HCT116 (cell line): ENCODE measurements around the gene AK5. TPM values are rescaled to one million over a fixed set of nuclear protein-coding genes. Genes with fewer than 3 reads are reported as not detected.

ENCODE experiments used
- ATAC-seq: fragments of 200-7000 bp; cut with Tn5 transposase; 2 replicates; pipeline ENCODE4 v1.9.1; 2020; ENCODE audit warnings: mild to moderate bottlenecking, moderate library complexity
- BruUV-seq: library from RNA; stranded (reverse); fragments of 400-500 nt; replicated peaks from 2 replicates; lab custom pipeline; 2021; lab: Mats Ljungman, UMichigan
- CTCF ChIA-PET: fragments of 300-600 bp; sonication (Branson Sonifier 250); formaldehyde crosslinking; loops from one replicate; lab custom pipeline; 2021; ENCODE audit warnings: antibody characterized with exemption; lab: Charles Lee
- POLR2A ChIA-PET: fragments of 300-600, 350-600 bp; sonication (Branson Sonifier 250); formaldehyde crosslinking; loops from one replicate; lab custom pipeline; 2021; ENCODE audit warnings: antibody characterized with exemption; lab: Charles Lee
- RAD21 ChIA-PET, 2 experiments: fragments of 300-600 bp; sonication (Branson Sonifier 250); formaldehyde crosslinking; loops; one replicate each; lab custom pipeline; 2023; ENCODE audit warnings: low total read pairs in 2 of 2; ENCODE audit not compliant: uncharacterized antibody in 2 of 2, unreplicated experiment in 2 of 2, low non-redundant PET in 1 of 2; lab: Charles Lee
- DNase-seq: peaks from one replicate; pipeline ENCODE4 v3.0.0-alpha.2; 2010; ENCODE audit warnings: low read depth, low spot score
- H2AFZ ChIP-seq: fragments of 200-600 bp; shearing (Covaris generic), sonication (generic); 2 replicates; pipeline ENCODE4 v1.6.1; 2017; ENCODE audit warnings: low read depth, mixed run types, mixed read lengths, antibody characterized with exemption, low read length; ENCODE audit not compliant: poor library complexity, severe bottlenecking
- H3K27ac ChIP-seq: 2 replicates; pipeline ENCODE4 v1.5.1; 2012; ENCODE audit warnings: low read depth, low read length
- H3K27me3 ChIP-seq: fragments of 200-600 bp; sonication (generic); 2 replicates; pipeline ENCODE4 v1.6.1; 2016; ENCODE audit warnings: mixed run types, low read length, mixed read lengths; ENCODE audit not compliant: insufficient read depth
- H3K36me3 ChIP-seq, 2 experiments: fragments of 200-500 bp in 1 of 2; fragments of 200-600 bp in 1 of 2; sonication (Bioruptor generic) in 1 of 2; sonication (generic) in 1 of 2; 2 replicates each; pipeline versions ENCODE4 v1.5.1 to v1.6.1; 2014 to 2016; ENCODE audit warnings: low read length in 2 of 2, inconsistent platforms in 1 of 2, mixed read lengths in 1 of 2, mixed run types in 1 of 2; ENCODE audit not compliant: insufficient read depth in 2 of 2, control insufficient read depth in 1 of 2
- H3K4me1 ChIP-seq, 2 experiments: fragments of 200-600 bp in 1 of 2; sonication (generic) in 1 of 2; 2 replicates each; pipeline versions ENCODE4 v1.5.1 to v1.6.1; 2012 to 2017; ENCODE audit warnings: low read length in 2 of 2, inconsistent platforms in 1 of 2, mild to moderate bottlenecking in 1 of 2, mixed read lengths in 1 of 2, mixed run types in 1 of 2, moderate library complexity in 1 of 2; ENCODE audit not compliant: insufficient read depth in 2 of 2, control insufficient read depth in 1 of 2
- H3K4me2 ChIP-seq: fragments of 200-600 bp; sonication (generic); 2 replicates; pipeline ENCODE4 v1.6.1; 2017; ENCODE audit warnings: mixed run types, low read length, mixed read lengths
- H3K4me3 ChIP-seq, 2 experiments: fragments of 200-600 bp in 1 of 2; sonication (generic) in 1 of 2; replicated peaks in 1 of 2; 2 replicates each; pipeline ENCODE4 v1.5.1; 2011 to 2016; ENCODE audit warnings: low read length in 2 of 2, control low read depth in 1 of 2, low read depth in 1 of 2, mild to moderate bottlenecking in 1 of 2, mixed read lengths in 1 of 2, mixed run types in 1 of 2
- H3K79me2 ChIP-seq: fragments of 200-600 bp; sonication (generic); 2 replicates; pipeline ENCODE4 v1.6.1; 2017; ENCODE audit warnings: mild to moderate bottlenecking, mixed run types, low read length, moderate library complexity, mixed read lengths; ENCODE audit not compliant: insufficient read depth
- H3K9ac ChIP-seq: fragments of 200-600 bp; sonication (generic); 2 replicates; pipeline ENCODE4 v1.6.1; 2016; ENCODE audit warnings: low read length, mixed read lengths
- H3K9me2 ChIP-seq: fragments of 200-600 bp; sonication (generic), shearing (Covaris generic); 2 replicates; pipeline ENCODE4 v1.6.1; 2017; ENCODE audit warnings: mixed run types, mild to moderate bottlenecking, moderate library complexity; ENCODE audit not compliant: insufficient read depth
- H3K9me3 ChIP-seq, 2 experiments: fragments of 200-500 bp in 1 of 2; fragments of 200-600 bp in 1 of 2; sonication (Bioruptor generic) in 1 of 2; sonication (generic) in 1 of 2; 2 replicates each; pipeline ENCODE4 v1.6.1; 2014 to 2017; ENCODE audit warnings: low read length in 2 of 2, mixed read lengths in 2 of 2, inconsistent platforms in 1 of 2, low read depth in 1 of 2, mild to moderate bottlenecking in 1 of 2, mixed run types in 1 of 2, moderate library complexity in 1 of 2; ENCODE audit not compliant: control insufficient read depth in 1 of 2, insufficient read depth in 1 of 2
- H4K20me1 ChIP-seq: fragments of 200-600 bp; sonication (generic), shearing (Covaris generic); 2 replicates; pipeline ENCODE4 v1.6.1; 2017; ENCODE audit warnings: mixed run types, mild to moderate bottlenecking, moderate library complexity; ENCODE audit not compliant: insufficient read depth
- CBX3 ChIP-seq: IDR thresholded peaks from 2 replicates; pipeline ENCODE4 v1.6.1; 2012; ENCODE audit warnings: low read depth
- CEBPB ChIP-seq: IDR thresholded peaks from 2 replicates; pipeline ENCODE4 v1.6.1; 2012; ENCODE audit warnings: low read depth
- EGR1 ChIP-seq: IDR thresholded peaks from 2 replicates; pipeline ENCODE4 v1.6.1; 2012; ENCODE audit warnings: low read depth
- JUND ChIP-seq: IDR thresholded peaks from 2 replicates; pipeline ENCODE4 v1.6.1; 2012
- POLR2AphosphoS5 ChIP-seq: IDR thresholded peaks from 2 replicates; pipeline ENCODE4 v1.6.1; 2011; ENCODE audit warnings: mild to moderate bottlenecking, low read depth, low read length, moderate library complexity
- RAD21 ChIP-seq: IDR thresholded peaks from 2 replicates; pipeline ENCODE4 v1.6.1; 2012; ENCODE audit warnings: low read depth, mild to moderate bottlenecking
- SP1 ChIP-seq: IDR thresholded peaks from 2 replicates; pipeline ENCODE4 v1.6.1; 2012; ENCODE audit warnings: low read depth
- YY1 ChIP-seq: IDR thresholded peaks from 2 replicates; pipeline ENCODE4 v1.6.1; 2011; ENCODE audit warnings: low read length, low read depth, moderate library complexity, mild to moderate bottlenecking; ENCODE audit not compliant: insufficient replicate concordance; ENCODE audit errors: extremely low read depth
- ZFX ChIP-seq: fragments of 450-650 bp; IDR thresholded peaks from 2 replicates; pipeline ENCODE4 v1.6.1; 2017
- ZNF274 ChIP-seq: fragments of 200-500 bp; sonication (Bioruptor generic); IDR thresholded peaks from 2 replicates; pipeline ENCODE4 v1.6.1; 2014; ENCODE audit warnings: mild to moderate bottlenecking, low read depth, low read length, inconsistent platforms
- intact Hi-C: fragments of 100-400 bp; cut with micrococcal nuclease; formaldehyde crosslinking; loops from 2 replicates; pipeline ENCODE4 v1.10.0; 2022
- total RNA-seq: library from RNA; stranded (reverse); gene quantifications from one replicate; pipeline ENCODE4 v1.2.1, GENCODE V29; 2021; ENCODE audit not compliant: unreplicated experiment
- TF ChIP-seq, protein P1 (sequence below), 3 experiments: fragments of 200-600 bp in 1 of 3; sonication (generic) in 1 of 3; IDR thresholded peaks in 2 of 3; conservative IDR thresholded peaks in 1 of 3; 2 replicates each; pipeline ENCODE4 v1.5.1; 2012 to 2017; ENCODE audit warnings: low read depth in 2 of 3, low read length in 2 of 3, antibody characterized with exemption in 1 of 3, borderline replicate concordance in 1 of 3, control low read depth in 1 of 3, mild to moderate bottlenecking in 1 of 3, mixed read lengths in 1 of 3, mixed run types in 1 of 3, moderate library complexity in 1 of 3; ENCODE audit not compliant: insufficient read depth in 1 of 3
- TF ChIP-seq, protein P2 (sequence below): IDR thresholded peaks from 2 replicates; pipeline ENCODE4 v1.6.1; 2012
- TF ChIP-seq, protein P3 (sequence below): IDR thresholded peaks from 2 replicates; pipeline ENCODE4 v1.6.1; 2012
- TF ChIP-seq, protein P4 (sequence below): IDR thresholded peaks from 2 replicates; pipeline ENCODE4 v1.6.1; 2012; ENCODE audit warnings: low read depth
- TF ChIP-seq, protein P5 (sequence below): IDR thresholded peaks from 2 replicates; pipeline ENCODE4 v1.6.1; 2011; ENCODE audit warnings: mild to moderate bottlenecking, low read length, moderate library complexity; ENCODE audit not compliant: insufficient replicate concordance; ENCODE audit errors: extremely low read depth

Gene AK5
- total RNA-seq, 1 experiment from 2014 or later, result 0.22 TPM

DNA sequence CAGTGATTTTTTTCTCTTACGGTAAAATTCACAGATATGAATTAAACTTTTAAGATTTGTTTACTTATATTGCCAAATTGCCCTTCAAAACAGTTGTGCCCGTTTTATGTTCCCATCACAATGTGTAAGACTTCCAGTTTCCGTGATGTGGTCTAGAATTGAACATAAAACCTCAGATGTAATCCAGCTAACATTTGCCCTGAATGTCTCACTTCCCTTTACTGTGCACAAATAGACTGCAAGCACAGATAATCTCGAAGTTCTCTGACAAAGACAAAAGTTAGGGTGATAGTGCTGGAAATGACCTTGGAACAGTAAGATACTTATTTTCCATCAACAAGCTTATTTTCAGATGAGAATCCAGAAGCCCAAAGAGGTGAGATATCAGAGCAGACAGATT lies 223.2 kb downstream of the AK5 start (continued):
- TF ChIP-seq, protein P1, sequence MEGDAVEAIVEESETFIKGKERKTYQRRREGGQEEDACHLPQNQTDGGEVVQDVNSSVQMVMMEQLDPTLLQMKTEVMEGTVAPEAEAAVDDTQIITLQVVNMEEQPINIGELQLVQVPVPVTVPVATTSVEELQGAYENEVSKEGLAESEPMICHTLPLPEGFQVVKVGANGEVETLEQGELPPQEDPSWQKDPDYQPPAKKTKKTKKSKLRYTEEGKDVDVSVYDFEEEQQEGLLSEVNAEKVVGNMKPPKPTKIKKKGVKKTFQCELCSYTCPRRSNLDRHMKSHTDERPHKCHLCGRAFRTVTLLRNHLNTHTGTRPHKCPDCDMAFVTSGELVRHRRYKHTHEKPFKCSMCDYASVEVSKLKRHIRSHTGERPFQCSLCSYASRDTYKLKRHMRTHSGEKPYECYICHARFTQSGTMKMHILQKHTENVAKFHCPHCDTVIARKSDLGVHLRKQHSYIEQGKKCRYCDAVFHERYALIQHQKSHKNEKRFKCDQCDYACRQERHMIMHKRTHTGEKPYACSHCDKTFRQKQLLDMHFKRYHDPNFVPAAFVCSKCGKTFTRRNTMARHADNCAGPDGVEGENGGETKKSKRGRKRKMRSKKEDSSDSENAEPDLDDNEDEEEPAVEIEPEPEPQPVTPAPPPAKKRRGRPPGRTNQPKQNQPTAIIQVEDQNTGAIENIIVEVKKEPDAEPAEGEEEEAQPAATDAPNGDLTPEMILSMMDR (IDR thresholded peaks at IDR 0.05 in 2 of 3, conservative IDR thresholded peaks at IDR 0.05 in 1 of 3; ENCODE audit: borderline replicate concordance in 1 of 3, insufficient read depth in 1 of 3, low read depth in 2 of 3, low read length in 2 of 3), result no peak
- TF ChIP-seq ZFX (no peak), SP1 (no peak), ZNF274 (no peak)
- TF ChIP-seq, protein P2, sequence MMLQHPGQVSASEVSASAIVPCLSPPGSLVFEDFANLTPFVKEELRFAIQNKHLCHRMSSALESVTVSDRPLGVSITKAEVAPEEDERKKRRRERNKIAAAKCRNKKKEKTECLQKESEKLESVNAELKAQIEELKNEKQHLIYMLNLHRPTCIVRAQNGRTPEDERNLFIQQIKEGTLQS, result no peak

DNA sequence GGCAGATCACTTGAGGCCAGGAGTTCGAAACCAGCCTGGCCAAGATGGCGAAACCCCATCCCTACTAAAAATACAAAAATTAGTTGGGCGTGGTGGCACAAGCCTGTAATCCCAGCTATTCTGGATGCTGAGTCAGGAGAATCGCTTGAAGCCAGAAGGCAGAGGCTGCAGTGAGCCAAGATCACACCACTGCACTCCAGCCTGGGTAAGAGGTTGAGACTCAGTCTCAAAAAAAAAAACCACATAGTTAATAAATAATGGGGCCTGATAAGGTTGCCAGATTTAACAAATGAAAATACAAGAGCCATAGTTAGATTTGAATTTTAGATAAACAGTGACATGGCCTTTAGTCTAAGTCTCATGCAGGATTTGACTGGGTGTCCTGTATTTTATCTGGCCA lies 225.0 kb downstream of the AK5 start:
- ChIA-PET POLR2A (no interaction called here), RAD21 (no interaction called here), CTCF (no interaction called here)
- Histone ChIP-seq H3K27ac (no peak overlapping the region), H3K9me3 (no peaks in the 10 kb centered on the region), H3K4me3 (no peak overlapping the region), H3K9me2 (no peaks in the 10 kb centered on the region), H3K4me1 (peaks cover 0 to 8% of the 10 kb centered on the region in 2 experiments; a peak in 1 of 4 replicates), H3K27me3 (no peaks in the 10 kb centered on the region), H3K36me3 (no peaks in the 10 kb centered on the region), H3K9ac (no peak overlapping the region), H3K4me2 (no peak overlapping the region), H3K79me2 (no peaks in the 10 kb centered on the region), H4K20me1 (no peaks in the 10 kb centered on the region), H2AFZ (no peak overlapping the region)
- BruUV-seq, result no TSS peak
- TF ChIP-seq RAD21 (no peak), CEBPB (no peak), POLR2AphosphoS5 (no peak), YY1 (no peak), EGR1 (no peak), SP1 (no peak), JUND (no peak), CBX3 (no peak)
- TF ChIP-seq, protein P3, sequence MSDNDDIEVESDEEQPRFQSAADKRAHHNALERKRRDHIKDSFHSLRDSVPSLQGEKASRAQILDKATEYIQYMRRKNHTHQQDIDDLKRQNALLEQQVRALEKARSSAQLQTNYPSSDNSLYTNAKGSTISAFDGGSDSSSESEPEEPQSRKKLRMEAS, result no peak
- TF ChIP-seq, protein P4, sequence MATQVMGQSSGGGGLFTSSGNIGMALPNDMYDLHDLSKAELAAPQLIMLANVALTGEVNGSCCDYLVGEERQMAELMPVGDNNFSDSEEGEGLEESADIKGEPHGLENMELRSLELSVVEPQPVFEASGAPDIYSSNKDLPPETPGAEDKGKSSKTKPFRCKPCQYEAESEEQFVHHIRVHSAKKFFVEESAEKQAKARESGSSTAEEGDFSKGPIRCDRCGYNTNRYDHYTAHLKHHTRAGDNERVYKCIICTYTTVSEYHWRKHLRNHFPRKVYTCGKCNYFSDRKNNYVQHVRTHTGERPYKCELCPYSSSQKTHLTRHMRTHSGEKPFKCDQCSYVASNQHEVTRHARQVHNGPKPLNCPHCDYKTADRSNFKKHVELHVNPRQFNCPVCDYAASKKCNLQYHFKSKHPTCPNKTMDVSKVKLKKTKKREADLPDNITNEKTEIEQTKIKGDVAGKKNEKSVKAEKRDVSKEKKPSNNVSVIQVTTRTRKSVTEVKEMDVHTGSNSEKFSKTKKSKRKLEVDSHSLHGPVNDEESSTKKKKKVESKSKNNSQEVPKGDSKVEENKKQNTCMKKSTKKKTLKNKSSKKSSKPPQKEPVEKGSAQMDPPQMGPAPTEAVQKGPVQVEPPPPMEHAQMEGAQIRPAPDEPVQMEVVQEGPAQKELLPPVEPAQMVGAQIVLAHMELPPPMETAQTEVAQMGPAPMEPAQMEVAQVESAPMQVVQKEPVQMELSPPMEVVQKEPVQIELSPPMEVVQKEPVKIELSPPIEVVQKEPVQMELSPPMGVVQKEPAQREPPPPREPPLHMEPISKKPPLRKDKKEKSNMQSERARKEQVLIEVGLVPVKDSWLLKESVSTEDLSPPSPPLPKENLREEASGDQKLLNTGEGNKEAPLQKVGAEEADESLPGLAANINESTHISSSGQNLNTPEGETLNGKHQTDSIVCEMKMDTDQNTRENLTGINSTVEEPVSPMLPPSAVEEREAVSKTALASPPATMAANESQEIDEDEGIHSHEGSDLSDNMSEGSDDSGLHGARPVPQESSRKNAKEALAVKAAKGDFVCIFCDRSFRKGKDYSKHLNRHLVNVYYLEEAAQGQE, result no peak
- TF ChIP-seq, protein P5, sequence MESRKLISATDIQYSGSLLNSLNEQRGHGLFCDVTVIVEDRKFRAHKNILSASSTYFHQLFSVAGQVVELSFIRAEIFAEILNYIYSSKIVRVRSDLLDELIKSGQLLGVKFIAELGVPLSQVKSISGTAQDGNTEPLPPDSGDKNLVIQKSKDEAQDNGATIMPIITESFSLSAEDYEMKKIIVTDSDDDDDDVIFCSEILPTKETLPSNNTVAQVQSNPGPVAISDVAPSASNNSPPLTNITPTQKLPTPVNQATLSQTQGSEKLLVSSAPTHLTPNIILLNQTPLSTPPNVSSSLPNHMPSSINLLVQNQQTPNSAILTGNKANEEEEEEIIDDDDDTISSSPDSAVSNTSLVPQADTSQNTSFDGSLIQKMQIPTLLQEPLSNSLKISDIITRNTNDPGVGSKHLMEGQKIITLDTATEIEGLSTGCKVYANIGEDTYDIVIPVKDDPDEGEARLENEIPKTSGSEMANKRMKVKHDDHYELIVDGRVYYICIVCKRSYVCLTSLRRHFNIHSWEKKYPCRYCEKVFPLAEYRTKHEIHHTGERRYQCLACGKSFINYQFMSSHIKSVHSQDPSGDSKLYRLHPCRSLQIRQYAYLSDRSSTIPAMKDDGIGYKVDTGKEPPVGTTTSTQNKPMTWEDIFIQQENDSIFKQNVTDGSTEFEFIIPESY, result no peak
- TF ChIP-seq, protein P2, result no peak
- DNase-seq (no peak), ATAC-seq (no peak)
- intact Hi-C loops, result no loop called here
